GM23338 (cell line): ENCODE results near the gene TMEM269. TPM values are rescaled to one million over a fixed set of nuclear protein-coding genes. Genes with fewer than 3 reads are reported as not detected.

Experiments
- CREB1 ChIP-seq: fragments of 250-450 bp; sonication (Bioruptor Pico); IDR thresholded peaks from 2 replicates; pipeline ENCODE4 v1.5.0; 2020; ENCODE audit warnings: low read depth, mild to moderate bottlenecking, moderate library complexity
- JUNB ChIP-seq: IDR thresholded peaks from one replicate; pipeline ENCODE4 v1.6.1; 2016; ENCODE audit warnings: antibody characterized with exemption; ENCODE audit not compliant: unreplicated experiment
- NANOG ChIP-seq: IDR thresholded peaks from 2 replicates; pipeline ENCODE4 v1.6.1; 2016; ENCODE audit warnings: antibody characterized with exemption, borderline replicate concordance
- REST ChIP-seq: IDR thresholded peaks from one replicate; pipeline ENCODE4 v1.6.1; 2018; ENCODE audit warnings: antibody characterized with exemption; ENCODE audit not compliant: unreplicated experiment
- STAT1 ChIP-seq: IDR thresholded peaks from one replicate; pipeline ENCODE4 v1.6.1; 2016; ENCODE audit warnings: antibody characterized with exemption; ENCODE audit not compliant: unreplicated experiment
- ZNF114 ChIP-seq: fragments of 250-450 bp; sonication (Bioruptor Pico); IDR thresholded peaks from 2 replicates; pipeline ENCODE4 v1.5.0; 2020; ENCODE audit warnings: mild to moderate bottlenecking, moderate library complexity
- polyA plus RNA-seq: library from polyadenylated mRNA; unstranded; fragments of >200 nt; fragmentation: Nextera tagmentation; extraction: Ambion mirVana; gene quantifications from 2 replicates; pipeline ENCODE4 v1.2.1, GENCODE V29; 2016
- total RNA-seq: library from RNA; depleted of rRNA; stranded (reverse); fragments of >200 nt; shearing (Covaris generic); gene quantifications from 2 replicates; pipeline ENCODE4 v1.2.3, GENCODE V29; 2014
- TF ChIP-seq, protein P1 (sequence below): fragments of 250-450 bp; sonication (Bioruptor Pico); IDR thresholded peaks from 2 replicates; pipeline ENCODE4 v1.5.0; 2020; ENCODE audit warnings: mild to moderate bottlenecking, moderate library complexity
- TF ChIP-seq, protein P2 (sequence below), 2 experiments: fragments of 200-600 bp in 1 of 2; sonication (generic) in 1 of 2; conservative IDR thresholded peaks; 2 replicates each; pipeline versions ENCODE4 v1.5.1 to v1.6.1; 2016 to 2017; ENCODE audit warnings: antibody characterized with exemption in 2 of 2, low read depth in 2 of 2, mild to moderate bottlenecking in 2 of 2, moderate library complexity in 1 of 2

TMEM269 gene
- total and polyA plus RNA-seq, 2 experiments from 2014 or later, result 0.31 to 0.45 TPM

DNA sequence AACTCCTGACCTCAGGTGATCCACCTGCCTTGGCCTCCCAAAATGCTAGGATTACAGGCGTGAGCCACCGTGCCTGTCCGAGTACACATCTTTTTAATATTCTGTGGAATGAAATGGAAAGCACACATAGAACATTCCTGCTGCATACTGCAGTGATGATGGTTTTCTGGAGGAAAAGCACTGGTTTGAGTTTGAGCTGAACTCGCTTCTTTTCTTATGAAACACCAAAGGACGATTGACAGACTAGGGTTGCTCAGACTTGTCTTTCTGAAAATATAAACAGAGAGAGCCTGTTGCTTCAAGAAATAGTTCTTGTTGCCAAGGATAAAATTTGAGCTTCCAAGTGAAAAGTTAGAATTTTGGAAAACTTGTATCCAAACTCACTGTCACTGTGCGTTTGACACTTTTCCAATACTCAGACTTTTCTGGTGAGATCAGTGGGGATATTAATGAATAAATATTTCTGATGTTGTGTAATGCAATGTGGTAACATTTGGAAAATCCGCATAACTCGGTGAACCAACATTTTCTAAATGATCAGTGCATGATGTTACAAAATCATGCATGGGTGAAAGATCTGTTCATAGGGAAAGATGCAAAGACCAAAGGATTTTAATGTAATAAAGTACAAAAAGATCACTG lies 17.2 kb downstream of the TMEM269 start (continued):
- TF ChIP-seq, protein P1, sequence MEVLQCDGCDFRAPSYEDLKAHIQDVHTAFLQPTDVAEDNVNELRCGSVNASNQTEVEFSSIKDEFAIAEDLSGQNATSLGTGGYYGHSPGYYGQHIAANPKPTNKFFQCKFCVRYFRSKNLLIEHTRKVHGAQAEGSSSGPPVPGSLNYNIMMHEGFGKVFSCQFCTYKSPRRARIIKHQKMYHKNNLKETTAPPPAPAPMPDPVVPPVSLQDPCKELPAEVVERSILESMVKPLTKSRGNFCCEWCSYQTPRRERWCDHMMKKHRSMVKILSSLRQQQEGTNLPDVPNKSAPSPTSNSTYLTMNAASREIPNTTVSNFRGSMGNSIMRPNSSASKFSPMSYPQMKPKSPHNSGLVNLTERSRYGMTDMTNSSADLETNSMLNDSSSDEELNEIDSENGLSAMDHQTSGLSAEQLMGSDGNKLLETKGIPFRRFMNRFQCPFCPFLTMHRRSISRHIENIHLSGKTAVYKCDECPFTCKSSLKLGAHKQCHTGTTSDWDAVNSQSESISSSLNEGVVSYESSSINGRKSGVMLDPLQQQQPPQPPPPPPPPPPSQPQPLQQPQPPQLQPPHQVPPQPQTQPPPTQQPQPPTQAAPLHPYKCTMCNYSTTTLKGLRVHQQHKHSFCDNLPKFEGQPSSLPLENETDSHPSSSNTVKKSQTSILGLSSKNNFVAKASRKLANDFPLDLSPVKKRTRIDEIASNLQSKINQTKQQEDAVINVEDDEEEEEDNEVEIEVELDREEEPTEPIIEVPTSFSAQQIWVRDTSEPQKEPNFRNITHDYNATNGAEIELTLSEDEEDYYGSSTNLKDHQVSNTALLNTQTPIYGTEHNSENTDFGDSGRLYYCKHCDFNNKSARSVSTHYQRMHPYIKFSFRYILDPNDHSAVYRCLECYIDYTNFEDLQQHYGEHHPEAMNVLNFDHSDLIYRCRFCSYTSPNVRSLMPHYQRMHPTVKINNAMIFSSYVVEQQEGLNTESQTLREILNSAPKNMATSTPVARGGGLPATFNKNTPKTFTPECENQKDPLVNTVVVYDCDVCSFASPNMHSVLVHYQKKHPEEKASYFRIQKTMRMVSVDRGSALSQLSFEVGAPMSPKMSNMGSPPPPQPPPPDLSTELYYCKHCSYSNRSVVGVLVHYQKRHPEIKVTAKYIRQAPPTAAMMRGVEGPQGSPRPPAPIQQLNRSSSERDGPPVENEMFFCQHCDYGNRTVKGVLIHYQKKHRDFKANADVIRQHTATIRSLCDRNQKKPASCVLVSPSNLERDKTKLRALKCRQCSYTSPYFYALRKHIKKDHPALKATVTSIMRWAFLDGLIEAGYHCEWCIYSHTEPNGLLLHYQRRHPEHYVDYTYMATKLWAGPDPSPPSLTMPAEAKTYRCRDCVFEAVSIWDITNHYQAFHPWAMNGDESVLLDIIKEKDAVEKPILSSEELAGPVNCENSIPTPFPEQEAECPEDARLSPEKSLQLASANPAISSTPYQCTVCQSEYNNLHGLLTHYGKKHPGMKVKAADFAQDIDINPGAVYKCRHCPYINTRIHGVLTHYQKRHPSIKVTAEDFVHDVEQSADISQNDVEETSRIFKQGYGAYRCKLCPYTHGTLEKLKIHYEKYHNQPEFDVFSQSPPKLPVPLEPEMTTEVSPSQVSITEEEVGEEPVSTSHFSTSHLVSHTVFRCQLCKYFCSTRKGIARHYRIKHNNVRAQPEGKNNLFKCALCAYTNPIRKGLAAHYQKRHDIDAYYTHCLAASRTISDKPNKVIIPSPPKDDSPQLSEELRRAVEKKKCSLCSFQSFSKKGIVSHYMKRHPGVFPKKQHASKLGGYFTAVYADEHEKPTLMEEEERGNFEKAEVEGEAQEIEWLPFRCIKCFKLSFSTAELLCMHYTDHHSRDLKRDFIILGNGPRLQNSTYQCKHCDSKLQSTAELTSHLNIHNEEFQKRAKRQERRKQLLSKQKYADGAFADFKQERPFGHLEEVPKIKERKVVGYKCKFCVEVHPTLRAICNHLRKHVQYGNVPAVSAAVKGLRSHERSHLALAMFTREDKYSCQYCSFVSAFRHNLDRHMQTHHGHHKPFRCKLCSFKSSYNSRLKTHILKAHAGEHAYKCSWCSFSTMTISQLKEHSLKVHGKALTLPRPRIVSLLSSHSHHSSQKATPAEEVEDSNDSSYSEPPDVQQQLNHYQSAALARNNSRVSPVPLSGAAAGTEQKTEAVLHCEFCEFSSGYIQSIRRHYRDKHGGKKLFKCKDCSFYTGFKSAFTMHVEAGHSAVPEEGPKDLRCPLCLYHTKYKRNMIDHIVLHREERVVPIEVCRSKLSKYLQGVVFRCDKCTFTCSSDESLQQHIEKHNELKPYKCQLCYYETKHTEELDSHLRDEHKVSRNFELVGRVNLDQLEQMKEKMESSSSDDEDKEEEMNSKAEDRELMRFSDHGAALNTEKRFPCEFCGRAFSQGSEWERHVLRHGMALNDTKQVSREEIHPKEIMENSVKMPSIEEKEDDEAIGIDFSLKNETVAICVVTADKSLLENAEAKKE (CRISPR knock-in tag), result no peak
- TF ChIP-seq JUNB (no peak), STAT1 (no peak), REST (no peak), NANOG (no peak), CREB1 (CRISPR knock-in tag) (no peak), ZNF114 (CRISPR knock-in tag) (no peak)
- TF ChIP-seq, protein P2, sequence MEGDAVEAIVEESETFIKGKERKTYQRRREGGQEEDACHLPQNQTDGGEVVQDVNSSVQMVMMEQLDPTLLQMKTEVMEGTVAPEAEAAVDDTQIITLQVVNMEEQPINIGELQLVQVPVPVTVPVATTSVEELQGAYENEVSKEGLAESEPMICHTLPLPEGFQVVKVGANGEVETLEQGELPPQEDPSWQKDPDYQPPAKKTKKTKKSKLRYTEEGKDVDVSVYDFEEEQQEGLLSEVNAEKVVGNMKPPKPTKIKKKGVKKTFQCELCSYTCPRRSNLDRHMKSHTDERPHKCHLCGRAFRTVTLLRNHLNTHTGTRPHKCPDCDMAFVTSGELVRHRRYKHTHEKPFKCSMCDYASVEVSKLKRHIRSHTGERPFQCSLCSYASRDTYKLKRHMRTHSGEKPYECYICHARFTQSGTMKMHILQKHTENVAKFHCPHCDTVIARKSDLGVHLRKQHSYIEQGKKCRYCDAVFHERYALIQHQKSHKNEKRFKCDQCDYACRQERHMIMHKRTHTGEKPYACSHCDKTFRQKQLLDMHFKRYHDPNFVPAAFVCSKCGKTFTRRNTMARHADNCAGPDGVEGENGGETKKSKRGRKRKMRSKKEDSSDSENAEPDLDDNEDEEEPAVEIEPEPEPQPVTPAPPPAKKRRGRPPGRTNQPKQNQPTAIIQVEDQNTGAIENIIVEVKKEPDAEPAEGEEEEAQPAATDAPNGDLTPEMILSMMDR (conservative IDR thresholded peaks at IDR 0.05; ENCODE audit: low read depth in 2 of 2), result no peak
